ENCODE data around the gene PLEKHA6.

PLEKHA6 gene

DNA sequence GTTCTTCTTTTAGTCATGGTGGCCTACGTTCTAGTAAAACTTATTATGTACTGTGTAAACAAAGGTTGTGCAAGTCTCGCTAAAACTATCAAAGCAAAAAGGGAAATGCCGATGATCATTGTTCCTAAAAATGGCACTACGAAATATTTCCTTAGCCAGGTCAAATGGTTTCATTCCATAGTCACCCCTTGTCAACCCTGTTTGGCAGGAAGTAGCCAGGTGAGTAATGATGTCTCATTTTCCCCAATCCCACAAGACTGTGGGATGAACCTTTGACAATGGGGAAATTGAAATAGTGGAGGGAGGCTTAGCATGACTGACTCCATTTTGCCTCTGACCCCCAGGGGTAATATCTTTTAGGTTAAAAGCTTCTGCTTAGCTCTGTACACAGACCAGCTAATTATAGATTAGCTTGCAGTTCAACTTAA, 188.0 kb downstream of the PLEKHA6 start:
- Histone ChIP-seq H3K4me3 (no peak overlapping the region), H3K27me3 (ENCODE audit: low read depth) (peaks cover 16% of the 10 kb centered on the region), H3K36me3 (replicated peaks) (no peaks in the 10 kb centered on the region), H3K9me3 (peaks cover 19% of the 10 kb centered on the region), H3K4me1 (no peaks in the 10 kb centered on the region)
- in situ Hi-C loops (cut with MboI; ENCODE audit: low sequenced_read_pairs), result loop anchor here (25.0 kb wide), 1 partner anchor 341 kb away; the partner anchor contains the start of gene MDM4
- no peak for DNase-seq (ENCODE audit: low spot score in 2 of 2)

- in situ Hi-C loops (cut with MboI; ENCODE audit: low sequenced_read_pairs), result loop anchor here (25.0 kb wide), 1 partner anchor 342 kb away; the partner anchor contains the start of gene MDM4
Observed at GRCh38 chr1:204170494-204171155, 189.1 kb downstream of the PLEKHA6 start.

DNA sequence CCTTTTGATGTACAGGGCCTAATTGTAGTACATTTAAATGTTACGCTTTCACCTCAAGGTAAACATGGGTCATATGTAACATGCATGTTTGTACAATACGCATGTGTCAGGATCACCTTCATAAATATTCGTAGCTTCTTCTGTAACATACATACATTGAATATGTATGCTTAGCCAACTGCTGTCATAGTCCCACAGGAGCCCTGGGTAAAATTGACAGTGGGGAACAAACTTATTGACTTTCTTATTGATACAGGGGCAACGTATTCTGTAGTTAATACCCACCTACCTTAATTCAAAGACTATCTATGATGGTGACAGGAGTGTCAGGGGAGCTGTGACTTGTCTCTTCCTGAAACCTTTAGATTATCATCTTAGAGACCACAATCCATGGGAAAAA, 189.9 kb downstream of the PLEKHA6 start:
- H3K36me3 ChIP-seq (replicated peaks), result no peaks in the 10 kb centered on the region
- no peaks in the 10 kb centered on the region for H3K27me3 ChIP-seq (ENCODE audit: low read depth)
- in situ Hi-C loops (cut with MboI; ENCODE audit: low sequenced_read_pairs), result loop anchor here (25.0 kb wide), 1 partner anchor 342 kb away; the partner anchor contains the start of gene MDM4
- no peak for DNase-seq (ENCODE audit: low spot score in 2 of 2)
- H3K4me1 ChIP-seq, result no peaks in the 10 kb centered on the region
- H3K9me3 ChIP-seq, result peaks cover 19% of the 10 kb centered on the region
- H3K4me3 ChIP-seq, result no peak overlapping the region

More at GRCh38 chr1:204170494-204171155, 189.1 kb downstream of the PLEKHA6 start:
- Histone ChIP-seq H3K27me3 (ENCODE audit: low read depth) (peaks cover 5% of the 10 kb centered on the region; the same call in 1 of the 2 replicates), H3K9me3 (peaks cover 19% of the 10 kb centered on the region), H3K36me3 (replicated peaks) (no peaks in the 10 kb centered on the region), H3K4me3 (no peak overlapping the region), H3K4me1 (no peaks in the 10 kb centered on the region)
- DNase-seq (ENCODE audit: low spot score in 2 of 2), result no peak

All from HAP-1 (cell line).